Measurements from ENCODE around the gene GAL3ST2.
"Not testable (repeated sequence)": the region's sequence is repeated elsewhere in the genome, so short reads cannot be mapped to it uniquely, and the experiment has no call there.

GAL3ST2 gene

GRCh38 chr2:241796209-241796608 is 19.6 kb downstream of the GAL3ST2 start:
- DNase-seq: no peak

GRCh38 chr2:241796610-241797138 is 20.1 kb downstream of the GAL3ST2 start:
- DNase-seq: no peak

- DNase-seq: no peak
These were observed 20.9 kb downstream of the GAL3ST2 start for GRCh38 chr2:241797441-241798080.

- no peak for DNase-seq
These were observed 21.5 kb downstream of the GAL3ST2 start for GRCh38 chr2:241798081-241798630.

- DNase-seq: no peak
These were observed 22.3 kb downstream of the GAL3ST2 start for GRCh38 chr2:241798631-241799521.

- DNase-seq: no peak
These were observed 23.0 kb downstream of the GAL3ST2 start for GRCh38 chr2:241799522-241800197.

GRCh38 chr2:241800198-241800903 is 23.7 kb downstream of the GAL3ST2 start:
- DNase-seq: not testable (repeated sequence)

DNA sequence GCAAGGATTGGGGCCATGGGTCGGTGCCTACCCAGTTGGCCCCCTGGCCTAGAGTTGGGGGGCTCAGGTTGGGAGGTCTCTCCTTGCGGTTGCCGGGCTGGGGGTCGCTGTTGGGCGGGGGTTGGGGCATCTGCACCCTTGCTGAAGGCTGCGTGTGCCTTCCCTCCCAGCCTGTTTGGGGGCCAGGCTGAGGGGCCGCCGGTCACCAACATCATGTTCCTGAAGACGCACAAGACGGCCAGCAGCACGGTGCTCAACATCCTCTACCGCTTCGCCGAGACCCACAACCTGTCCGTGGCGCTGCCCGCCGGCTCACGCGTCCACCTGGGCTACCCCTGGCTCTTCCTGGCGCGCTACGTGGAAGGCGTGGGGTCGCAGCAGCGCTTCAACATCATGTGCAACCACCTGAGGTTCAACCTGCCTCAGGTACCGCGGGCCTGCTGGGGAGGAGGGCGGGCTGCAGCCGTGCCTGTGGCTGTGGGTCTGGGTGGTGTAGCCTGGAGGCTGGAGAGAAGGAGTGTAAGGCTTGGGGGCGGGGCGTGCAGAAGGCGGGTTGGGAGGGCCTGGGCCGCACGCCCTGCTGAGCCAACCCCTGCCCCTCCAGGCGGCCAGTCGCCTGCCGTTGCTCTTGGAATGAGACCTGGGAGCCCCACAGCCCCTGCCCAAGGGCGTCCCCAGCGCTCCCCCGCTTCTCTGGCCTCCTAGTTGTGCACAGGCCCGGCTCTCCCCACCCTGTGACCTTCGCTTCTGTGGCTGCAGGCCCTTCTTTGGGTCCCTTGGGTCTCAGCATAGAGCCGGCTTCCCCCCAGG is 25.2 kb downstream of the GAL3ST2 start:
- DNase-seq: no peak

DNA sequence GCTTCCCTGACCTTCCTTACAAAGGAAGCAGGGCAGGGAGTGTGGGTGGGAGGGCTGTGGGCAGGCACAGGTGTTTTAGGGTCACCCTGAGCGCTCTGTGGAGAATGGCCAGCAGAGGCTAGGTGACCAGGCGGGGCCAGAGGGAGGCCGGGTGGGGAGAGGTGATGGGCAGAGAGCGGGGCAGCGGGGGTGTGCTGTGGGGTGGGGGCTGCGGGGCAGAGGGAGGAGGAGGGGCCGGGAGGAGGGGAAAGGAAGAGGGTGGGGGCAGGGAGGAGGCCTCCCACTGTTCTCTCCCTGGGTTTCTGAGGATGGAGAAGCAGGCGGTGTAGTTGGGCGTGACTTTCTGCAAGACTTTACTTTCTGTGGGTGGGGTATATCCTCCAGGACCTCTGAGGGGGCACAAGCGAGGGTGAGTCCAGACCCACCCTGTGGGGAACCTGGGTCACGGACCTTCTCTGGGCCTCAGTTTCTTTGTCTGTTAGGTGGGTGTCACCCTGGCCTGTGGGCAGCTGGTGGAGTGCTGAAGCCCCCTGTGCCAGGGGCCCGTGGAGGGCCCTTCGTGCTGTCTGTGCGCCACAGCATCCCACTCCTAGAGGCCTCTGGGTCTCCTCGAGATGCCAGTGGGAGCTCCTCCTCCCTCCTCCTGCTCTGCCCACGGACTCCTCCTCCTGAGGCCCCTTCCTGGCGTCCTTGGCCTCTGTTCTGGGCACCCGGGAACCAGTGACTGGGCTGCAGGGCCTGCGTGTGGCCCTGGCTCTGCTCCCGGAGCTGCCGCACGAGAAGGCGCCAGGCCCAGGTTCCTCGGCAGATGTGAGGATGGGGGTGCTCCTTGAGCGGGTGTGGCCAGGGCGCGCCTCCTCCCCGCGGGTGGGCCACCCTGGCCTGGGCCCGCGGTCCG is 26.0 kb downstream of the GAL3ST2 start:
- no peak for DNase-seq

- no peak for DNase-seq
These were observed 27.0 kb downstream of the GAL3ST2 start for GRCh38 chr2:241803387-241804325.

- no peak for DNase-seq
These were observed 28.0 kb downstream of the GAL3ST2 start for GRCh38 chr2:241804326-241805229.

GRCh38 chr2:241806217-241806616 is 29.6 kb downstream of the GAL3ST2 start:
- DNase-seq: not testable (repeated sequence)

DNA sequence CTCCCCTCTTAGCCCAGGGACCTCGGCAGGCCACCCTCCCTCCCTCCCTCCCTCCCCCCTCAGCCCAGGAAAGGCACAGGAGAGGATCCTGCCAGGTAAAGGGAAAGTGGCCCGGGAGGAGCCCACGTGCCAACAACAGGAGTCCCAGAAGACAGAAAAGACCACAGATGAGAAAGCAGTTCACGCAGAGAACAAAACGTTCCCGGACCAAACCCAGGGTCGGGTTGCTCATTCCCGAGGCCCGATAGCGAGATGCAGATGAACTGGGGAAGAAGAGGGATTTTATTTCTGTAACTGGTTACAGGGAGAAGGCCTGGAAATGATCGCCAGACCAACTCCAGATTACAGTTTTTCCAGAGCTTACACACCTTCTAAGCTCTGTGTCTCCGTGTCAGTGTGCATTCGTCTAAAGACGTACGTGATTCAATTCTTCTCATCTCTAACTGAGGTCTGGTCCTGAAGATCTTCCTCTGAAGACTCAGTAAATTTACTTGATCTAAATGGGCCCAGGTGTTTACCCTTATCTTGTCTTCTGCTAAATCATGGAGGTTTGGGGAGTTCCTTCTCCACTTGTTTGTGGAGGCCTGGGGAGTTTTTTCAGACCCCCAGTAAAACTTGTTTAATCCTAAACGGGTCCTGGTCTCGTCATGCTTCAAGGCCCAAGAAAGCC is 31.6 kb downstream of the GAL3ST2 start:
- no peak for DNase-seq

GRCh38 chr2:241808721-241809382 is 32.2 kb downstream of the GAL3ST2 start, which contains the start of gene NEU4:
Gene NEU4, plus strand, starts transcription at chr2:241809193. Its CDS starts 5,292 bp downstream, at chr2:241814485.
- DNase-seq: no peak

DNA sequence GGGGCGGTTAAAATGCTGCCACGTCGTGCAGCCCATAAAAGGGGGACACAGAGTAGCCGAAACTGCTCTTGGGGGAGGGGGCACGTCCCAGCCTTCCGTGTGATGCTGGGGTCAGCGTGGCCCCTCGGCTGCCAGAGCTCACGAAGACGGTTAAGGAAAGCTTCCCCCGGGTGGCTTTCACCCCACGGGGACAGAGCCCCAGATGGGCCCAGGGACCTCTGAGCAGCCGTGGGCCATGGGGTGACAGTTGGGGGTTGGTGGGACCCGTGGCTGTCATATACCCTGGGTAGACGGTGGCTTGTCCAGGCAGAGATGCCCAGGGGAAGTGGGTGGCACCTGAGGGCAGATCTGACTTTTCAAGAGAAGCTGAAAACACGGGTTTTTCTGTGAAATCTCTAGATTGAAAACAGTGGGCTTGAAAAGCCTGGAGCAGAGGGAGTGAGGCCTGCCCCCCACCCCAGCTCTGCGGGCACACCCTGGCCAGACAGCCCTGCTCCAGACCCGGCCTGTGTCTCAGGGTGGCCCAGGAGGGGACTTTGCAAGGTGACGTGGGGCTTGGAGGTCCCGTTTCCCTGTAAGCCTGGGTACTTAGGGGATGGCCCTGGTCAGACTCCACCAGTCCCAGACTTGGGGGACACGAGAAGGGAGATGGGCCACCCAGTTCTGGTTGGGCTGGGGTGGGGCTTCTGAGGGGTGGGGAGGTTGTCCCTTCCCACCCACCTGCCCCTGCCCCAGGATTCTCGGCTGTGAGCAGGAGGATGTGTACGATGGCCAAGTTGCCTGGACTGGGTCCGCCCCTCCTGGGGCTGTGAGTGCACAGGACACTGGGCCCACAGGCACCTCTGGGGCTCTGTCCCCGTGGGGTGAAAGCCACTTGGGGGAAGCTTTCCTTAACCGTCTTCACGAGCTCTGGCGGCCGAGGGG is 33.0 kb downstream of the GAL3ST2 start:
- no peak for DNase-seq
